Keratinocyte (primary cell): ENCODE results near the gene HDAC8. TPM values are rescaled to one million over a fixed set of nuclear protein-coding genes. Genes with fewer than 3 reads are reported as not detected.
A peak's percentile ranks its signal among the peaks of the same experiment; 100 is the strongest.

ENCODE experiments used
- DNase-seq: peaks from one replicate; pipeline ENCODE4 v3.0.0-alpha.2; 2011; ENCODE audit warnings: low read depth, missing footprints, low spot score
- FAIRE-seq: peaks from 2 replicates; lab custom pipeline; 2011; peaks lifted over from hg19 to GRCh38; lab: Jason Lieb, UNC
- H2AFZ ChIP-seq: 2 replicates; pipeline ENCODE4 v1.6.0; 2012; ENCODE audit warnings: low read length, control low read depth, inconsistent platforms; ENCODE audit not compliant: control insufficient read depth
- H3K27ac ChIP-seq: 2 replicates; pipeline ENCODE4 v1.5.1; 2011; ENCODE audit warnings: low read length; ENCODE audit not compliant: control insufficient read depth, insufficient read depth
- H3K27me3 ChIP-seq: 3 replicates; pipeline ENCODE4 v1.6.0; 2011; ENCODE audit warnings: low read length; ENCODE audit not compliant: control insufficient read depth, insufficient read depth; ENCODE audit errors: extremely low read depth
- H3K36me3 ChIP-seq, 2 experiments: 2 replicates in 1 of 2; 3 replicates in 1 of 2; pipeline ENCODE4 v1.5.1; 2011; ENCODE audit warnings: low read length in 2 of 2, mild to moderate bottlenecking in 1 of 2; ENCODE audit not compliant: control insufficient read depth in 2 of 2, insufficient read depth in 2 of 2; ENCODE audit errors: extremely low read depth in 1 of 2
- H3K4me1 ChIP-seq: 3 replicates; pipeline ENCODE4 v1.5.1; 2011; ENCODE audit warnings: low read length; ENCODE audit not compliant: control insufficient read depth, insufficient read depth; ENCODE audit errors: extremely low read depth
- H3K4me2 ChIP-seq: 3 replicates; pipeline ENCODE4 v1.6.0; 2011; ENCODE audit warnings: low read depth, low read length; ENCODE audit not compliant: control insufficient read depth, insufficient read depth; ENCODE audit errors: extremely low read depth
- H3K4me3 ChIP-seq, 3 experiments: fragments of 200-600 bp in 1 of 3; sonication (generic) in 1 of 3; 2 replicates in 2 of 3; 3 replicates in 1 of 3; pipeline ENCODE4 v1.5.1; 2011 to 2016; ENCODE audit warnings: low read length in 3 of 3, mild to moderate bottlenecking in 3 of 3, control low read depth in 2 of 3, inconsistent platforms in 1 of 3, low read depth in 1 of 3, mixed read lengths in 1 of 3, mixed run types in 1 of 3, moderate library complexity in 1 of 3; ENCODE audit not compliant: control insufficient read depth in 2 of 3, insufficient read depth in 2 of 3; ENCODE audit errors: extremely low read depth in 1 of 3
- H3K79me2 ChIP-seq: 2 replicates; pipeline ENCODE4 v1.6.0; 2012; ENCODE audit warnings: low read length; ENCODE audit not compliant: control insufficient read depth, insufficient read depth
- H3K9ac ChIP-seq: 3 replicates; pipeline ENCODE4 v1.6.0; 2011; ENCODE audit warnings: low read length; ENCODE audit not compliant: control insufficient read depth, insufficient read depth; ENCODE audit errors: extremely low read depth
- H3K9me1 ChIP-seq: 3 replicates; pipeline ENCODE4 v1.6.0; 2011; ENCODE audit warnings: low read length; ENCODE audit not compliant: control insufficient read depth, insufficient read depth; ENCODE audit errors: extremely low read depth
- H3K9me3 ChIP-seq: 2 replicates; pipeline ENCODE4 v1.5.1; 2012; ENCODE audit warnings: low read depth, low read length; ENCODE audit not compliant: control insufficient read depth
- H4K20me1 ChIP-seq: 3 replicates; pipeline ENCODE4 v1.6.0; 2011; ENCODE audit warnings: low read length; ENCODE audit not compliant: control insufficient read depth, insufficient read depth; ENCODE audit errors: extremely low read depth
- CTCF ChIP-seq, 3 experiments: IDR thresholded peaks in 1 of 3; conservative IDR thresholded peaks in 1 of 3; optimal IDR thresholded peaks in 1 of 3; 2 replicates in 2 of 3; 3 replicates in 1 of 3; pipeline versions ENCODE3 to v1.5.1; 2011; ENCODE audit warnings: low read length in 3 of 3, mild to moderate bottlenecking in 3 of 3, moderate library complexity in 2 of 3, control low read depth in 1 of 3, inconsistent platforms in 1 of 3; ENCODE audit not compliant: insufficient read depth in 2 of 3; ENCODE audit errors: extremely low read depth in 1 of 3
- EZH2 ChIP-seq: IDR thresholded peaks from one replicate; pipeline ENCODE4 v1.6.1; 2012; ENCODE audit warnings: inconsistent platforms, mild to moderate bottlenecking, low read length, moderate library complexity
- dilution Hi-C: fragments of 300-500 bp; cut with MboI; formaldehyde crosslinking; loops from one replicate; pipeline ENCODE4 v1.7.0; 2020; ENCODE audit warnings: low sequenced_read_pairs; ENCODE audit not compliant: extremely low pct_ligation_motif_present
- polyA plus RNA-seq, 5 experiments: library from polyadenylated mRNA; depleted of rRNA in 3 of 5; stranded (reverse) in 3 of 5; stranded (forward) in 1 of 5; unstranded in 1 of 5; fragments of >200 nt; gene quantifications; 1 replicate in 1 of 5; 2 replicates in 3 of 5; 3 replicates in 1 of 5; pipeline versions ENCODE4 v1.2.1 to v1.2.3, GENCODE V29; 2011 to 2012; ENCODE audit warnings: missing spikeins in 2 of 5, low read depth in 1 of 5, low replicate concordance in 1 of 5

The HDAC8 gene
- polyA plus RNA-seq, 1 donor (not counting 4 experiments of a cell fraction or from before 2014, with no cell fraction given) = 27.3 TPM

- H4K20me1 ChIP-seq = peaks cover 2% of the 10 kb centered on the region
- dilution Hi-C loops = no loop called here
- peak within 1 kb of the TSS; percentile 74 for H3K4me2 ChIP-seq
- H3K4me1 ChIP-seq = peaks cover 4% of the 10 kb centered on the region
- no peaks in the 10 kb centered on the region for H3K79me2 ChIP-seq
- FAIRE-seq (no peak), DNase-seq (no peak)
- H3K27me3 ChIP-seq = peaks cover 91% of the 10 kb centered on the region
- peak within 1 kb of the TSS; percentile 40 to 66 (median 61) for H3K4me3 ChIP-seq
- H3K9me1 ChIP-seq = no peaks in the 10 kb centered on the region
- peak within 1 kb of the TSS; percentile 56 for H2AFZ ChIP-seq
- H3K9ac ChIP-seq = no peak within 1 kb of the TSS
- H3K9me3 ChIP-seq = no peaks in the 10 kb centered on the region
- H3K27ac ChIP-seq = no peak within 1 kb of the TSS
- TF ChIP-seq EZH2 (peak; percentile 97), CTCF (optimal IDR thresholded peaks at IDR 0.05 in 1 of 3, IDR thresholded peaks at IDR 0.05 in 1 of 3, conservative IDR thresholded peaks at IDR 0.05 in 1 of 3; ENCODE audit: extremely low read depth in 1 of 3, insufficient read depth in 2 of 3, low read length in 3 of 3) (no peak)
- no peaks in the 10 kb centered on the region for H3K36me3 ChIP-seq
Observed at GRCh38 chrX:72305286-72306084, 267.2 kb downstream of the HDAC8 start, which contains the start of gene CITED1. Gene CITED1, minus strand, starts transcription at chrX:72305914. Its CDS starts 3,045 bp downstream, at chrX:72302869.

DNA sequence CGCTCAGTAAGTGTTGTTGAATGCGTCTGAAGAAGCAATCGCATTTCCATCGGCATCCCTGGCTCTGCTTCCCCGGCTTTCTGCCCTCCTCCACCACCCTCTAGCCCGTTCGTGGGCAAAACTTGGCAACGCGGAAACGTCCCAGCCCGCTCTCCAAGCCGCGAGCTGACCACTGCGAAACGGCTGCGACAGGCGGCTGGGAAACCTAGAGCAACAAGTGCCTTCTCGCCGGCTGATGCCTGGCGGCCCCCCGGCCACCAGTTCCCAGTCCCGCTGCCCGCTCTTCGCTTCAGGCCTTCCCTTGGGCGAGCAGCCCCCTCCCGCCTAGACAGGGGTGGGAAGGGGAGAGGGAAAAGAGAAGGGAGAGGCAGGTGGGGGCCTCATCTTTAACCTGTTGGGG, 267.8 kb downstream of the HDAC8 start:
- no peak for DNase-seq
- peaks cover 4% of the 10 kb centered on the region for H3K4me1 ChIP-seq
- no peak overlapping the region for H2AFZ ChIP-seq
- dilution Hi-C loops = no loop called here
- H4K20me1 ChIP-seq = peaks cover 2% of the 10 kb centered on the region
- H3K27me3 ChIP-seq = peaks cover 97% of the 10 kb centered on the region
- H3K36me3 ChIP-seq = no peaks in the 10 kb centered on the region
- no peak for FAIRE-seq
- no peaks in the 10 kb centered on the region for H3K9me3 ChIP-seq
- no peak overlapping the region for H3K9ac ChIP-seq
- no peaks in the 10 kb centered on the region for H3K9me1 ChIP-seq
- no peak overlapping the region for H3K4me3 ChIP-seq
- peak overlapping the region; percentile 64 for H3K4me2 ChIP-seq
- H3K79me2 ChIP-seq = no peaks in the 10 kb centered on the region
- no peak overlapping the region for H3K27ac ChIP-seq
- no peak for TF ChIP-seq CTCF (optimal IDR thresholded peaks at IDR 0.05 in 1 of 3, IDR thresholded peaks at IDR 0.05 in 1 of 3, conservative IDR thresholded peaks at IDR 0.05 in 1 of 3; ENCODE audit: extremely low read depth in 1 of 3, insufficient read depth in 2 of 3, low read length in 3 of 3)
- TF ChIP-seq EZH2 = peak; percentile 87
